Panc1 (cell line): ENCODE results near the gene PRODH2. TPM values are rescaled to one million over a fixed set of nuclear protein-coding genes. Genes with fewer than 3 reads are reported as not detected.

ENCODE experiments used
- ATAC-seq: fragments of 200-7000 bp; cut with Tn5 transposase; 2 replicates; pipeline ENCODE4 v1.9.1; 2020; ENCODE audit warnings: mild to moderate bottlenecking, moderate library complexity
- BruUV-seq: library from RNA; stranded (reverse); fragments of 400-500 nt; replicated peaks from 2 replicates; lab custom pipeline; 2021; lab: Mats Ljungman, UMichigan
- CTCF ChIA-PET: fragments of 300-600 bp; sonication (Branson Sonifier 250); formaldehyde crosslinking; loops from one replicate; lab custom pipeline; 2022; ENCODE audit warnings: antibody characterized with exemption; lab: Charles Lee
- POLR2A ChIA-PET: fragments of 300-600 bp; sonication (Branson Sonifier 250); formaldehyde crosslinking; loops from one replicate; lab custom pipeline; 2022; ENCODE audit warnings: antibody characterized with exemption; lab: Charles Lee
- DNase-seq: peaks from one replicate; pipeline ENCODE4 v3.0.0-alpha.2; 2010; ENCODE audit warnings: low read depth, low spot score
- H3K27ac ChIP-seq: 2 replicates; pipeline ENCODE4 v1.5.1; 2011; ENCODE audit warnings: mild to moderate bottlenecking, low read length, inconsistent platforms
- H3K27me3 ChIP-seq: fragments of 200-500 bp; sonication (Bioruptor generic); 2 replicates; pipeline ENCODE4 v1.6.0; 2014; ENCODE audit warnings: low read length, inconsistent platforms; ENCODE audit not compliant: control insufficient read depth, insufficient read depth
- H3K36me3 ChIP-seq: fragments of 200-500 bp; sonication (Bioruptor generic); 2 replicates; pipeline ENCODE4 v1.5.1; 2014; ENCODE audit warnings: inconsistent platforms, mild to moderate bottlenecking, low read length, moderate library complexity; ENCODE audit not compliant: control insufficient read depth, insufficient read depth
- H3K4me1 ChIP-seq: 2 replicates; pipeline ENCODE4 v1.5.1; 2011; ENCODE audit warnings: inconsistent platforms, mild to moderate bottlenecking, low read length, moderate library complexity; ENCODE audit not compliant: control insufficient read depth, insufficient read depth
- H3K4me3 ChIP-seq, 2 experiments: 2 replicates each; pipeline ENCODE4 v1.5.1; 2011 to 2012; ENCODE audit warnings: low read depth in 2 of 2, low read length in 2 of 2, mild to moderate bottlenecking in 2 of 2, inconsistent platforms in 1 of 2, moderate library complexity in 1 of 2
- H3K9me3 ChIP-seq: fragments of 200-500 bp; sonication (Bioruptor generic); 2 replicates; pipeline ENCODE4 v1.5.1; 2014; ENCODE audit warnings: low read depth, mild to moderate bottlenecking, inconsistent platforms, low read length, moderate library complexity; ENCODE audit not compliant: control insufficient read depth, insufficient read depth
- POLR2AphosphoS5 ChIP-seq: IDR thresholded peaks from 2 replicates; pipeline ENCODE4 v1.6.1; 2012; ENCODE audit warnings: mild to moderate bottlenecking, low read depth, low read length, moderate library complexity
- REST ChIP-seq, 2 experiments: IDR thresholded peaks; 2 replicates each; pipeline ENCODE4 v1.6.1; 2011 to 2012; ENCODE audit warnings: low read depth in 2 of 2, control low read depth in 1 of 2, low read length in 1 of 2, mild to moderate bottlenecking in 1 of 2, moderate library complexity in 1 of 2; ENCODE audit not compliant: insufficient read depth in 1 of 2
- SIN3A ChIP-seq: IDR thresholded peaks from 2 replicates; pipeline ENCODE4 v1.6.1; 2012; ENCODE audit warnings: low read depth, mild to moderate bottlenecking, low read length, moderate library complexity, borderline replicate concordance; ENCODE audit not compliant: insufficient read depth
- TCF7L2 ChIP-seq: IDR thresholded peaks from 2 replicates; pipeline ENCODE4 v1.6.1; 2011; ENCODE audit warnings: mild to moderate bottlenecking, low read depth, low read length, inconsistent platforms
- in situ Hi-C: cut with HindIII; loops from 2 replicates; pipeline ENCODE4 v1.10.0; 2016; ENCODE audit warnings: low sequenced_read_pairs, low pct_unique_long_range_greater_than_20kb
- intact Hi-C: fragments of 100-400 bp; cut with micrococcal nuclease; formaldehyde crosslinking; loops from one replicate; pipeline ENCODE4 v1.10.0; 2022; ENCODE audit not compliant: unreplicated experiment
- total RNA-seq: library from RNA; stranded (reverse); gene quantifications from one replicate; pipeline ENCODE4 v1.2.1, GENCODE V29; 2021; ENCODE audit not compliant: unreplicated experiment
- TF ChIP-seq, protein P1 (sequence below): fragments of 450-650 bp; IDR thresholded peaks from 2 replicates; pipeline ENCODE4 v1.5.1; 2017; ENCODE audit warnings: mild to moderate bottlenecking

The PRODH2 gene
- total RNA-seq, 1 experiment from 2014 or later, result not detected

DNA sequence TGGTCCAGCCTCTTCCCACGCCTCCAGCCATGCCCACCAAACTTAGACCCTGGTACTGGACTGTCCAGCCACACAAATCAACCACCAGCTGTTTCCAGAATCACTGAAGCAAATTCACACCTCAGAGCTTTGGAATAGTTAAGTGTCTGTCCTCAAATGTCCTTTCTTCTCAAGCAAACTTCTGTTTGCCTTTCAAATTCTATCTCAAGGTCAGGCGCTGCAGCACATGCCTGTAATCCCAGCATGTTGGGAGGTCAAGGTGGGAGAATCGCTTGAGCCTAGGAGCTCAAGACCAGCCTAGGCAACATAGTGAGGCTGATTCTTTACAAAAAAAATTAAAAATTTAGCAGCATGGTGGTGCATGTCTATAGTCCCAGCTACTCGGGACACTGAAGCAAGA is 19.4 kb upstream of the PRODH2 start:
- TF ChIP-seq, protein P1, sequence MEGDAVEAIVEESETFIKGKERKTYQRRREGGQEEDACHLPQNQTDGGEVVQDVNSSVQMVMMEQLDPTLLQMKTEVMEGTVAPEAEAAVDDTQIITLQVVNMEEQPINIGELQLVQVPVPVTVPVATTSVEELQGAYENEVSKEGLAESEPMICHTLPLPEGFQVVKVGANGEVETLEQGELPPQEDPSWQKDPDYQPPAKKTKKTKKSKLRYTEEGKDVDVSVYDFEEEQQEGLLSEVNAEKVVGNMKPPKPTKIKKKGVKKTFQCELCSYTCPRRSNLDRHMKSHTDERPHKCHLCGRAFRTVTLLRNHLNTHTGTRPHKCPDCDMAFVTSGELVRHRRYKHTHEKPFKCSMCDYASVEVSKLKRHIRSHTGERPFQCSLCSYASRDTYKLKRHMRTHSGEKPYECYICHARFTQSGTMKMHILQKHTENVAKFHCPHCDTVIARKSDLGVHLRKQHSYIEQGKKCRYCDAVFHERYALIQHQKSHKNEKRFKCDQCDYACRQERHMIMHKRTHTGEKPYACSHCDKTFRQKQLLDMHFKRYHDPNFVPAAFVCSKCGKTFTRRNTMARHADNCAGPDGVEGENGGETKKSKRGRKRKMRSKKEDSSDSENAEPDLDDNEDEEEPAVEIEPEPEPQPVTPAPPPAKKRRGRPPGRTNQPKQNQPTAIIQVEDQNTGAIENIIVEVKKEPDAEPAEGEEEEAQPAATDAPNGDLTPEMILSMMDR, result no peak
- no peak for TF ChIP-seq POLR2AphosphoS5
- peaks cover 4% of the 10 kb centered on the region for H3K27me3 ChIP-seq
- ATAC-seq, result no peak
- H3K9me3 ChIP-seq, result no peaks in the 10 kb centered on the region
- no peak overlapping the region for H3K27ac ChIP-seq
- no TSS peak for BruUV-seq
- in situ Hi-C loops, result loop anchor here (10.0 kb wide), 1 partner anchor 73 kb away; the partner anchor contains the start of genes HCST, NFKBID and TYROBP
- ChIA-PET CTCF (no interaction called here), POLR2A (no interaction called here)
- no peak for DNase-seq
- H3K4me3 ChIP-seq, result no peak overlapping the region
- H3K4me1 ChIP-seq, result no peaks in the 10 kb centered on the region
- no peaks in the 10 kb centered on the region for H3K36me3 ChIP-seq
- intact Hi-C loops, result no loop called here

DNA sequence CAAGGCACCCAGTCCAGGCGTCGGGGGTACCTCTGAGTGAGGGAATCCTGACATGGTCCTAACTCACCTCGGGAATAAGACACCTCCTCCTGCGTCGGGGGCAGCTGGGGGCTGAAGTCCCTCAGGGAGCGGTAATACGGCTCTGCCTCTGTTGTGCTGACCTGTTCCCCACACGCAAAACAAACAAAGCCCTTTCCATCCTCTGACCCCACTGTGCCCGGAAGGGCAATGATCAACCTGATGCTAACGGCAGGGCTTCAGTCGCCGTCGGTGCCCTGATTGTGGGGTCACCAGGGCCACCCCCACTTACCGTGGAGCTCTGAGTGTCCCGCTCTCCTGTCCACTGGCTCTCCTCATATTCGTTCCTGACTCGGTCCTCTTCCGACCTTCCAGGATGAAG is 18.3 kb upstream of the PRODH2 start:
- H3K4me1 ChIP-seq, result no peaks in the 10 kb centered on the region
- no peak for DNase-seq
- ChIA-PET CTCF (no interaction called here), POLR2A (no interaction called here)
- no peak for TF ChIP-seq REST (IDR thresholded peaks at IDR 0.05; ENCODE audit: insufficient read depth in 1 of 2, low read depth in 2 of 2, low read length in 1 of 2)
- no peak for TF ChIP-seq TCF7L2
- TF ChIP-seq, protein P1, result no peak
- no peak for TF ChIP-seq SIN3A
- TF ChIP-seq POLR2AphosphoS5, result no peak
- ATAC-seq, result no peak
- H3K27ac ChIP-seq, result no peak overlapping the region
- no peaks in the 10 kb centered on the region for H3K36me3 ChIP-seq
- in situ Hi-C loops, result loop anchor here (10.0 kb wide), 1 partner anchor 74 kb away; the partner anchor contains the start of genes HCST, NFKBID and TYROBP
- peaks cover 2% of the 10 kb centered on the region; the same call in 1 of the 2 replicates for H3K27me3 ChIP-seq
- no peaks in the 10 kb centered on the region for H3K9me3 ChIP-seq
- BruUV-seq, result no TSS peak
- intact Hi-C loops, result no loop called here
- H3K4me3 ChIP-seq, result no peak overlapping the region
